GM10248 (cell line): ENCODE measurements around the gene DDA1.

Source experiments
- CTCF ChIA-PET: fragments of 300-600 bp; sonication (Branson Sonifier 250); formaldehyde crosslinking; extraction: SDS; loops from one replicate; lab custom pipeline; 2021; ENCODE audit warnings: antibody characterized with exemption; lab: Yijun Ruan, JAX
- POLR2A ChIA-PET: fragments of 350-650 bp; sonication (Branson Sonifier 250); formaldehyde crosslinking; extraction: SDS; loops from one replicate; lab custom pipeline; 2020; ENCODE audit warnings: antibody characterized with exemption; lab: Yijun Ruan, JAX
- DNase-seq: peaks from one replicate; pipeline ENCODE4 v3.0.0; 2012; ENCODE audit errors: extremely low spot score
- CTCF ChIP-seq: IDR thresholded peaks from 2 replicates; pipeline ENCODE4 v1.5.1; 2012; ENCODE audit warnings: mild to moderate bottlenecking, low read depth; ENCODE audit errors: extremely low read depth, missing control alignments, control extremely low read depth

Gene DDA1

GRCh38 chr19:17319473-17320238, 10.3 kb downstream of the DDA1 start:
- no peak for DNase-seq
- CTCF ChIA-PET, result no interaction called here
- POLR2A ChIA-PET, result no interaction called here
- no peak for TF ChIP-seq CTCF

- ChIA-PET CTCF (interaction anchor here (1.0 to 1.5 kb wide), 2 partner anchors 15 to 27 kb away, joined by 3 read pairs; partner anchors contain the start of gene MRPL34), POLR2A (interaction anchor here (0.5 to 1.0 kb wide), 2 partner anchors 14 to 23 kb away, joined by 3 read pairs; partner anchors contain the start of gene ANO8)
- DNase-seq, result no peak
- no peak for TF ChIP-seq CTCF
Measured at GRCh38 chr19:17320435-17320834, 11.1 kb downstream of the DDA1 start.

GRCh38 chr19:17321655-17322489, 12.5 kb downstream of the DDA1 start:
- DNase-seq, result no peak
- CTCF ChIA-PET, result interaction anchor here (0.9 to 1.5 kb wide), 4 partner anchors 10 to 62 kb away, joined by 3 to 4 read pairs (median 3); partner anchors contain the start of gene MRPL34
- POLR2A ChIA-PET, result interaction anchor here (0.9 to 1.2 kb wide), 2 partner anchors 10 to 13 kb away, joined by 4 read pairs; partner anchors contain the start of gene DDA1
- no peak for TF ChIP-seq CTCF

DNA sequence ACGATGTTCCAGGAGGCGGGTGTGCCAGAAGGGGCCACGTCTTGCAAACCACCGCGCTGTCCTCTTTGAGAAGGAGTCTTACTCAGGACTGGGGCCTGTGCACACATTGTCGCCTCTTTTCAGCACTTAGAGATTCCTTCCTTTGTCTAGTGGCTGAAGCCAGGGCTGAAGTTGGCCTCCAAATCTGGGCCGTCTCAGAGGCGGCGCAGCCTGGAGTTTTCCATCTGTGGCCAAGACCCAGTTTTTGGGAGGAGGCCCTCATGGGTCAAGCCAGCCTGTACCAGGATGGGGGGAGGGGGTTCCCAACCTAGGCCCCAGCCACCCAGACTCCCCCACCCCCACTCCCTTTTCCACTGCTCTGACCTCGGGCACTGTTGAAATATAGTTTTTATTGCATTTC, 13.5 kb downstream of the DDA1 start:
- CTCF ChIA-PET, result no interaction called here
- no peak for DNase-seq
- TF ChIP-seq CTCF, result no peak
- POLR2A ChIA-PET, result no interaction called here

DNA sequence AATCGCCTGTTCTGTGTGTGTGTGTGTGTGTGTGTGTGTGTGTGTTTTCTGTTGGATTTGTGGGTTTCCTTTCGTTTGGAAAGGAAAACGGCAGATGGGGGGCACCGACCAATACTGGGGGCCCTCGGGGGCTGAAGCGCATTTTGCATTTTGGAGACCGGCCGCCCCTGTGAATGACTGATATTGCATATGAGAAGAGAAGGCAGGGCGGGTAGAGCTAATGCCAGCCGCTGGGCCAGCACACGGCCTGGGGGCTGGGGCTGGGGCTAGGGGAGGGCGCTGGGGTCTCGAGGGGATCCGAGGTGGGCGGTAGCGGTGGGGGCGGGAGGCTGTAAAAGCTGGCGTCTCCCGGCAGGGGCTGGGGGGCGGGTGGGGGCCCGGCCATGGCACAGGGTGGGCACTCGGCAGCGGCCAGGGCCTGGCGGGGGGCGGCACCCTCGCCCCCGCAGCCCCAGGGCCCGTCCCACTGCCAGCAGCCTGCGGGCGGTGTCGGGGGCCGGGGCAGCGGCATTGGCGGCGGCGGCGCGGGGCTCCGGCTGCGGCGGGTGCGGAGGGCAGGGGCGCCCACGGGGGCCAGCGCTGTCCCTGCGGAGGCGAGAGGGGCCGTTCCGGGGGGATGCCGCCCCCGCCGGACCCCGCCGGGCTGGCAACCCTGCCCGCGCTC, 14.1 kb downstream of the DDA1 start:
- no peak for DNase-seq
- CTCF ChIA-PET, result interaction anchor here (2.1 kb wide), 1 partner anchor 63 kb away, joined by 5 read pairs; no protein-coding TSS in a partner anchor
- POLR2A ChIA-PET, result no interaction called here
- no peak for TF ChIP-seq CTCF

- CTCF ChIA-PET, result interaction anchor here (2.1 kb wide), 1 partner anchor 62 kb away, joined by 5 read pairs; no protein-coding TSS in a partner anchor
- TF ChIP-seq CTCF, result no peak
- POLR2A ChIA-PET, result no interaction called here
- DNase-seq, result no peak
Measured at GRCh38 chr19:17323964-17324332, 14.6 kb downstream of the DDA1 start.
